HepG2 (cell line): ENCODE data around the gene HOXD8. TPM values are rescaled to one million over a fixed set of nuclear protein-coding genes. Genes with fewer than 3 reads are reported as not detected.

ENCODE experiments used
- ATAC-seq: fragments of 200-7000 bp; cut with Tn5 transposase; 3 replicates; pipeline ENCODE4 v1.9.1; 2020; ENCODE audit warnings: mild to moderate bottlenecking, moderate library complexity
- BruUV-seq: library from RNA; stranded (reverse); fragments of 400-500 nt; replicated peaks from 2 replicates; lab custom pipeline; 2021; lab: Mats Ljungman, UMichigan
- CTCF ChIA-PET: fragments of 300-600 bp; formaldehyde crosslinking; extraction: SDS; loops from one replicate; lab custom pipeline; 2021; ENCODE audit warnings: low total read pairs, inconsistent platforms, low intra/inter-chr PET ratio; lab: Yijun Ruan, JAX
- POLR2A ChIA-PET: fragments of 350-600 bp; sonication (Branson Sonifier 250); formaldehyde crosslinking; loops from one replicate; lab custom pipeline; 2020; ENCODE audit warnings: antibody characterized with exemption, inconsistent platforms; lab: Yijun Ruan, JAX
- DNase-seq: peaks from one replicate; pipeline ENCODE4 v3.0.0-alpha.2; 2015; ENCODE audit warnings: low spot score
- FAIRE-seq: peaks from 3 replicates; lab custom pipeline; 2011; peaks lifted over from hg19 to GRCh38; lab: Jason Lieb, UNC
- H2AFZ ChIP-seq: one replicate; pipeline ENCODE4 v1.6.1; 2011; ENCODE audit warnings: low read length, inconsistent platforms
- H3K27ac ChIP-seq: fragments of 300-600 bp; 3 replicates; pipeline ENCODE4 v1.8.0; 2011; ENCODE audit warnings: mixed run types, mild to moderate bottlenecking, mixed read lengths, low read length, inconsistent platforms; ENCODE audit not compliant: insufficient read depth; ENCODE audit errors: extremely low read length
- H3K27me3 ChIP-seq, 2 experiments: fragments of 200-600 bp in 1 of 2; 2 replicates in 1 of 2; 3 replicates in 1 of 2; pipeline versions ENCODE4 v1.6.0 to v1.8.0; 2011; ENCODE audit warnings: low read length in 2 of 2, mild to moderate bottlenecking in 2 of 2, moderate library complexity in 2 of 2, inconsistent platforms in 1 of 2; ENCODE audit not compliant: insufficient read depth in 2 of 2, control insufficient read depth in 1 of 2
- H3K36me3 ChIP-seq, 2 experiments: fragments of 200-600 bp in 1 of 2; replicated peaks in 1 of 2; 2 replicates in 1 of 2; 3 replicates in 1 of 2; pipeline versions ENCODE4 v1.5.1 to v1.8.0; 2011; ENCODE audit warnings: low read length in 2 of 2, inconsistent platforms in 1 of 2; ENCODE audit not compliant: insufficient read depth in 2 of 2, control insufficient read depth in 1 of 2
- H3K4me1 ChIP-seq: 2 replicates; pipeline ENCODE4 v1.5.1; 2012; ENCODE audit warnings: low read length, inconsistent platforms; ENCODE audit not compliant: insufficient read depth
- H3K4me2 ChIP-seq: 2 replicates; pipeline ENCODE4 v1.6.0; 2011; ENCODE audit warnings: low read depth, low read length, inconsistent platforms
- H3K4me3 ChIP-seq, 3 experiments: fragments of 200-600 bp in 1 of 3; sonication (generic), shearing (Covaris generic) in 1 of 3; replicated peaks in 1 of 3; 2 replicates each; pipeline ENCODE4 v1.5.1; 2011 to 2016; ENCODE audit warnings: low read length in 3 of 3, inconsistent platforms in 2 of 3, low read depth in 2 of 3, mild to moderate bottlenecking in 2 of 3, control low read depth in 1 of 3, mixed read lengths in 1 of 3; ENCODE audit not compliant: insufficient read depth in 1 of 3
- H3K79me2 ChIP-seq: one replicate; pipeline ENCODE4 v1.6.1; 2011; ENCODE audit warnings: low read length, inconsistent platforms; ENCODE audit not compliant: insufficient read depth
- H3K9ac ChIP-seq: 2 replicates; pipeline ENCODE4 v1.6.0; 2011; ENCODE audit warnings: mild to moderate bottlenecking, low read depth, low read length, inconsistent platforms; ENCODE audit not compliant: insufficient read depth
- H3K9me3 ChIP-seq: 2 replicates; pipeline ENCODE4 v1.5.1; 2012; ENCODE audit warnings: mild to moderate bottlenecking, low read length
- H4K20me1 ChIP-seq: 2 replicates; pipeline ENCODE4 v1.6.0; 2011; ENCODE audit warnings: inconsistent platforms, mild to moderate bottlenecking, low read length, moderate library complexity; ENCODE audit not compliant: insufficient read depth
- CBX2 ChIP-seq, 2 experiments: fragments of 200-600 bp in 1 of 2; sonication (generic); formaldehyde crosslinking in 1 of 2; IDR thresholded peaks; 2 replicates each; pipeline versions ENCODE4 v1.7.0 to v1.8.1; 2018 to 2022; ENCODE audit warnings: low read depth in 2 of 2, low read length in 1 of 2, mild to moderate bottlenecking in 1 of 2, missing genetic modification reagents in 1 of 2
- GABPA ChIP-seq, 2 experiments: IDR thresholded peaks; 2 replicates each; pipeline ENCODE4 v1.6.1; 2011 to 2016; ENCODE audit warnings: low read depth in 2 of 2, low read length in 1 of 2, missing biosample characterization in 1 of 2, missing genetic modification characterization in 1 of 2
- HDAC6 ChIP-seq: fragments of 200-600 bp; sonication (generic); IDR thresholded peaks from 2 replicates; pipeline ENCODE4 v1.7.0; 2017; ENCODE audit warnings: mild to moderate bottlenecking, antibody characterized with exemption, low read length, low read depth
- HIVEP1 ChIP-seq: sonication (generic); formaldehyde crosslinking; IDR thresholded peaks from 2 replicates; pipeline ENCODE4 v1.4.0; 2020; ENCODE audit warnings: mild to moderate bottlenecking, missing genetic modification reagents
- HMG20A ChIP-seq: IDR thresholded peaks from 2 replicates; pipeline ENCODE4 v1.6.1; 2016; ENCODE audit warnings: borderline replicate concordance
- KDM5A ChIP-seq: fragments of 200-600 bp; sonication (generic); IDR thresholded peaks from 2 replicates; pipeline ENCODE4 v1.7.0; 2018; ENCODE audit warnings: antibody characterized with exemption, mild to moderate bottlenecking, low read length, borderline replicate concordance
- MAFF ChIP-seq: IDR thresholded peaks from 2 replicates; pipeline ENCODE4 v1.6.1; 2011; ENCODE audit warnings: low read depth, low read length, improper control_type of control experiment
- MXI1 ChIP-seq: IDR thresholded peaks from 3 replicates; pipeline ENCODE4 v1.6.1; 2012; ENCODE audit warnings: low read depth, low read length, inconsistent platforms, borderline replicate concordance
- NFKB2 ChIP-seq: sonication (generic); formaldehyde crosslinking; IDR thresholded peaks from 2 replicates; pipeline ENCODE4 v1.4.0; 2020; ENCODE audit warnings: missing genetic modification reagents, borderline replicate concordance
- PBX3 ChIP-seq: sonication (generic); formaldehyde crosslinking; IDR thresholded peaks from 2 replicates; pipeline ENCODE4 v1.8.1; 2023; ENCODE audit warnings: missing genetic modification reagents, inconsistent platforms, borderline replicate concordance
- RFXAP ChIP-seq: sonication (generic); formaldehyde crosslinking; IDR thresholded peaks from 2 replicates; pipeline ENCODE4 v1.4.0; 2020; ENCODE audit warnings: missing genetic modification reagents, borderline replicate concordance
- TBL1XR1 ChIP-seq: fragments of 150-350 bp; IDR thresholded peaks from 2 replicates; pipeline ENCODE4 v1.6.1; 2014; ENCODE audit warnings: borderline replicate concordance, low read length; ENCODE audit not compliant: partially characterized antibody
- ZBTB4 ChIP-seq: sonication (generic); formaldehyde crosslinking; IDR thresholded peaks from 2 replicates; pipeline ENCODE4 v1.4.0; 2020; ENCODE audit warnings: missing genetic modification reagents, mild to moderate bottlenecking, borderline replicate concordance
- ZNF564 ChIP-seq: sonication (generic); formaldehyde crosslinking; IDR thresholded peaks from 2 replicates; pipeline ENCODE4 v1.8.1; 2023; ENCODE audit warnings: mild to moderate bottlenecking, missing genetic modification reagents
- ZNF605 ChIP-seq: sonication (generic); formaldehyde crosslinking; IDR thresholded peaks from 2 replicates; pipeline ENCODE4 v1.8.0; 2022; ENCODE audit warnings: mild to moderate bottlenecking, missing genetic modification reagents
- WGBS: methylation state at CpG from one replicate; pipeline ENCODE4 v1.1.6; 2017; ENCODE audit warnings: low lambda C conversion rate; 5-methylcytosine and 5-hydroxymethylcytosine counted together
- in situ Hi-C: cut with HindIII; loops from 2 replicates; pipeline ENCODE4 v1.10.0; 2017; ENCODE audit warnings: low pct_unique_long_range_greater_than_20kb; ENCODE audit not compliant: extremely low pct_ligation_motif_present
- intact Hi-C: fragments of 100-400 bp; cut with micrococcal nuclease; formaldehyde crosslinking; loops from one replicate; pipeline ENCODE4 v1.10.0; 2022; ENCODE audit not compliant: unreplicated experiment
- polyA plus RNA-seq, 8 experiments: library from polyadenylated mRNA; depleted of rRNA in 3 of 8; stranded (reverse) in 7 of 8; unstranded in 1 of 8; fragments of >200 nt; fragmentation: Illumina TruSeq in 4 of 8; extraction: Trizol in 4 of 8; gene quantifications; 2 replicates each; pipeline versions ENCODE4 v1.2.1 to v1.2.3, GENCODE V29; 2011 to 2016; ENCODE audit warnings: low read depth in 4 of 8, missing spikeins in 1 of 8, mixed read lengths in 1 of 8; ENCODE audit not compliant: insufficient read depth in 1 of 8
- total RNA-seq, 5 experiments: library from RNA; depleted of rRNA; stranded (reverse); fragments of >200 nt; fragmentation: Illumina TruSeq; extraction: Trizol; gene quantifications; 2 replicates each; pipeline ENCODE4 v1.2.3, GENCODE V29; 2016; ENCODE audit warnings: low read depth in 1 of 5
- TF ChIP-seq, protein P1 (sequence below): sonication (generic); formaldehyde crosslinking; IDR thresholded peaks from 2 replicates; pipeline ENCODE4 v1.4.0; 2020; ENCODE audit warnings: missing genetic modification reagents
- TF ChIP-seq, protein P2 (sequence below): sonication (generic); formaldehyde crosslinking; IDR thresholded peaks from 2 replicates; pipeline ENCODE4 v1.5.0; 2020; ENCODE audit warnings: mild to moderate bottlenecking, low read depth, missing genetic modification reagents, borderline replicate concordance

HOXD8 gene
- total and polyA plus RNA-seq, 2 of the 13 experiments (the other 11 are each of a cell fraction or from before 2014, with no cell fraction given) = not detected

GRCh38 chr2:176173567-176174381 is 44.3 kb downstream of the HOXD8 start:
- peak overlapping the region in 1 of 3 experiments; percentile 42; a peak in 1 of 6 replicates for H3K4me3 ChIP-seq
- no peaks in the 10 kb centered on the region for H4K20me1 ChIP-seq
- H3K4me2 ChIP-seq = peak overlapping the region; percentile 67
- in situ Hi-C loops (no loop called here), intact Hi-C loops (no loop called here)
- ATAC-seq (no peak), DNase-seq (no peak), FAIRE-seq (no peak)
- H3K27ac ChIP-seq = no peak overlapping the region
- peaks cover 4 to 14% of the 10 kb centered on the region in 2 experiments; a peak in 4 of 5 replicates for H3K27me3 ChIP-seq
- ChIA-PET CTCF (no interaction called here), POLR2A (interaction anchor here (0.8 to 4.4 kb wide), 4 partner anchors 13 to 199 kb away, joined by 3 to 21 read pairs (median 4); partner anchors contain the start of genes HOXD1 and MTX2)
- peaks cover 0 to 29% of the 10 kb centered on the region in 2 experiments; a peak in 4 of 5 replicates for H3K36me3 ChIP-seq
- no peak overlapping the region for H3K9ac ChIP-seq
- H3K9me3 ChIP-seq = no peaks in the 10 kb centered on the region
- H3K79me2 ChIP-seq = no peaks in the 10 kb centered on the region
- H3K4me1 ChIP-seq = peaks cover 58% of the 10 kb centered on the region
- no peak overlapping the region for H2AFZ ChIP-seq
- BruUV-seq = TSS peak; percentile 32
- WGBS = 50% methylated on average over 7 of the region's 7 CpGs
- TF ChIP-seq HMG20A (CRISPR knock-in tag) (no peak), HIVEP1 (CRISPR knock-in tag) (no peak), HDAC6 (no peak), RFXAP (no peak), MXI1 (no peak), TBL1XR1 (no peak), ZNF564 (CRISPR knock-in tag) (no peak), GABPA (IDR thresholded peaks at IDR 0.05; ENCODE audit: low read depth, low read length) (no peak), GABPA (CRISPR knock-in tag; IDR thresholded peaks at IDR 0.05; ENCODE audit: low read depth) (no peak), CBX2 (IDR thresholded peaks at IDR 0.05; ENCODE audit: low read depth, low read length) (0 out of 2 replicates have a peak, but pooled peaks have one; percentile 73), CBX2 (CRISPR knock-in tag; IDR thresholded peaks at IDR 0.05; ENCODE audit: low read depth) (no peak), NFKB2 (no peak), ZNF605 (CRISPR knock-in tag) (no peak), MAFF (peak; percentile 42; the same call in 1 of the 2 replicates), ZBTB4 (no peak), KDM5A (no peak), PBX3 (CRISPR knock-in tag) (no peak)
- TF ChIP-seq, protein P1, sequence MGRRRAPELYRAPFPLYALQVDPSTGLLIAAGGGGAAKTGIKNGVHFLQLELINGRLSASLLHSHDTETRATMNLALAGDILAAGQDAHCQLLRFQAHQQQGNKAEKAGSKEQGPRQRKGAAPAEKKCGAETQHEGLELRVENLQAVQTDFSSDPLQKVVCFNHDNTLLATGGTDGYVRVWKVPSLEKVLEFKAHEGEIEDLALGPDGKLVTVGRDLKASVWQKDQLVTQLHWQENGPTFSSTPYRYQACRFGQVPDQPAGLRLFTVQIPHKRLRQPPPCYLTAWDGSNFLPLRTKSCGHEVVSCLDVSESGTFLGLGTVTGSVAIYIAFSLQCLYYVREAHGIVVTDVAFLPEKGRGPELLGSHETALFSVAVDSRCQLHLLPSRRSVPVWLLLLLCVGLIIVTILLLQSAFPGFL = no peak
- TF ChIP-seq, protein P2, sequence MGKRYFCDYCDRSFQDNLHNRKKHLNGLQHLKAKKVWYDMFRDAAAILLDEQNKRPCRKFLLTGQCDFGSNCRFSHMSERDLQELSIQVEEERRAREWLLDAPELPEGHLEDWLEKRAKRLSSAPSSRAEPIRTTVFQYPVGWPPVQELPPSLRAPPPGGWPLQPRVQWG (CRISPR knock-in tag) = no peak
